SK-N-MC (cell line): ENCODE measurements around the gene TBC1D26.

Experiments
- EZH2 ChIP-seq: fragments of 200-600 bp; sonication (generic); IDR thresholded peaks from one replicate; pipeline ENCODE4 v1.6.1; 2017; ENCODE audit warnings: antibody characterized with exemption
- FOXP2 ChIP-seq: optimal IDR thresholded peaks from 2 replicates; pipeline ENCODE3; 2011; ENCODE audit warnings: mild to moderate bottlenecking, moderate library complexity; ENCODE audit not compliant: insufficient read depth; ENCODE audit errors: extremely low read length, control extremely low read depth
- POLR2AphosphoS5 ChIP-seq: IDR thresholded peaks from 2 replicates; pipeline ENCODE4 v1.6.1; 2012; ENCODE audit warnings: mild to moderate bottlenecking, low read depth, low read length, borderline replicate concordance

DNA sequence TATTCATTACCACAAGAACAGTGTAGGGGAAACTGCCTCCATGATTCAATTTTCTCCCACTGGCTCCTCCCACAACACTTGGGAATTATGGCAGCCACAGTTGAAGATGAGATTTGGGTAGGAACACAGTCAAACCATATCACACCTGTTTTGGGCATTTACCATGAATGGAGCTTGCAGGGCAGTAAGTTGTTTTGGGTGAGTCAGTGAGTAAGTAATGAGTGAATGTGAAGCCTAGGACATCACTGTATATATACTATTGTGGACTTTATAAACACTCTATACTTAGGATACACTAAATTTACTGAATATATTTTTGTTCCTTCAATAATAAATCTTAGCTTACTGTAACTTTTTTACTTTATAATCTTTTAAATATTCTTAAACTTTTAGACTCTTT is 48.1 kb downstream of the TBC1D26 start:
- TF ChIP-seq EZH2, result no peak
- no peak for TF ChIP-seq POLR2AphosphoS5
- TF ChIP-seq FOXP2, result no peak
